K562 (cell line): Measurements from ENCODE around the gene CUX1. TPM values are rescaled to one million over a fixed set of nuclear protein-coding genes. Genes with fewer than 3 reads are reported as not detected.
"Not testable (repeated sequence)": the region's sequence is repeated elsewhere in the genome, so short reads cannot be mapped to it uniquely, and the experiment has no call there.

Source experiments
- ATAC-seq: fragments of 200-7000 bp; cut with Tn5 transposase; 3 replicates; pipeline ENCODE4 v1.9.1; 2020; ENCODE audit warnings: moderate library complexity
- BruUV-seq: library from RNA; stranded (reverse); fragments of 400-500 nt; replicated peaks from 2 replicates; lab custom pipeline; 2021; lab: Mats Ljungman, UMichigan
- CTCF ChIA-PET: fragments of 300-600 bp; formaldehyde crosslinking; extraction: SDS; loops from one replicate; lab custom pipeline; 2021; ENCODE audit warnings: low intra/inter-chr PET ratio; lab: Yijun Ruan, JAX
- POLR2A ChIA-PET: fragments of 300-600, 350-650 bp; sonication (Branson Sonifier 250); formaldehyde crosslinking; extraction: SDS; loops from one replicate; lab custom pipeline; 2021; ENCODE audit warnings: antibody characterized with exemption, inconsistent platforms; lab: Yijun Ruan, JAX
- DNase-seq, 4 experiments: peaks; one replicate each; pipeline versions ENCODE4 v3.0.0 to v3.0.0-alpha.2; 2011 to 2018; ENCODE audit warnings: low spot score in 3 of 4, mixed read lengths in 3 of 4; ENCODE audit errors: extremely low read depth in 1 of 4
- FAIRE-seq: peaks from 2 replicates; lab custom pipeline; 2011; peaks lifted over from hg19 to GRCh38; lab: Jason Lieb, UNC
- H2AFZ ChIP-seq: 2 replicates; pipeline ENCODE4 v1.6.0; 2011; ENCODE audit warnings: low read depth, low read length, control low read depth, inconsistent platforms
- H3K27ac ChIP-seq: fragments of 200-600 bp; 3 replicates; pipeline ENCODE4 v1.8.0; 2011; ENCODE audit warnings: low read depth, mild to moderate bottlenecking, control low read depth, inconsistent platforms, low read length, moderate library complexity, mixed read lengths; ENCODE audit errors: extremely low read depth
- H3K27me3 ChIP-seq, 2 experiments: fragments of 300-600 bp in 1 of 2; 2 replicates in 1 of 2; 3 replicates in 1 of 2; pipeline versions ENCODE4 v1.6.0 to v1.8.0; 2011; ENCODE audit warnings: inconsistent platforms in 2 of 2, low read length in 2 of 2, mild to moderate bottlenecking in 1 of 2, mixed read lengths in 1 of 2, moderate library complexity in 1 of 2; ENCODE audit not compliant: control insufficient read depth in 2 of 2, insufficient read depth in 2 of 2
- H3K36me3 ChIP-seq: fragments of 300-600 bp; 3 replicates; pipeline ENCODE4 v1.8.0; 2011; ENCODE audit warnings: mild to moderate bottlenecking, low read length, inconsistent platforms; ENCODE audit not compliant: control insufficient read depth, insufficient read depth
- H3K4me1 ChIP-seq, 2 experiments: fragments of 200-600 bp in 1 of 2; replicated peaks in 1 of 2; 2 replicates in 1 of 2; 3 replicates in 1 of 2; pipeline versions ENCODE4 v1.5.1 to v1.8.0; 2011; ENCODE audit warnings: inconsistent platforms in 2 of 2, low read length in 2 of 2, mild to moderate bottlenecking in 1 of 2, mixed read lengths in 1 of 2, moderate library complexity in 1 of 2; ENCODE audit not compliant: control insufficient read depth in 2 of 2, insufficient read depth in 2 of 2
- H3K4me2 ChIP-seq: 2 replicates; pipeline ENCODE4 v1.6.1; 2011; ENCODE audit warnings: low read length, control low read depth, inconsistent platforms, mixed read lengths; ENCODE audit not compliant: insufficient read depth
- H3K4me3 ChIP-seq: fragments of 200-600 bp; sonication (generic), shearing (Covaris generic); 2 replicates; pipeline ENCODE4 v1.5.1; 2016; ENCODE audit warnings: control low read depth, inconsistent platforms
- H3K79me2 ChIP-seq: fragments of 200-600 bp; 3 replicates; pipeline ENCODE4 v1.8.0; 2011; ENCODE audit warnings: low read length, inconsistent platforms; ENCODE audit not compliant: control insufficient read depth, insufficient read depth
- H3K9ac ChIP-seq, 2 experiments: 2 replicates each; pipeline versions ENCODE4 v1.6.0 to v1.6.1; 2011; ENCODE audit warnings: low read depth in 2 of 2, low read length in 2 of 2, control low read depth in 1 of 2, inconsistent platforms in 1 of 2, mild to moderate bottlenecking in 1 of 2, mixed read lengths in 1 of 2; ENCODE audit not compliant: insufficient read depth in 1 of 2
- H3K9me1 ChIP-seq: one replicate; pipeline ENCODE4 v1.6.0; 2011; ENCODE audit warnings: inconsistent platforms, mild to moderate bottlenecking, low read length, moderate library complexity; ENCODE audit not compliant: control insufficient read depth, insufficient read depth
- H3K9me3 ChIP-seq: replicated peaks from 2 replicates; pipeline ENCODE4 v1.5.1; 2011; ENCODE audit warnings: low read depth, low read length, inconsistent platforms; ENCODE audit not compliant: control insufficient read depth, insufficient read depth
- H4K20me1 ChIP-seq: replicated peaks from 2 replicates; pipeline ENCODE4 v1.6.1; 2011; ENCODE audit warnings: low read length, inconsistent platforms, mixed read lengths; ENCODE audit not compliant: control insufficient read depth, insufficient read depth
- NFIX ChIP-seq: fragments of 250-450 bp; sonication (Bioruptor Pico); IDR thresholded peaks from 2 replicates; pipeline ENCODE4 v1.4.0; 2020; ENCODE audit warnings: low read depth, mild to moderate bottlenecking, moderate library complexity
- SMARCE1 ChIP-seq: fragments of 450-650 bp; IDR thresholded peaks from 2 replicates; pipeline ENCODE4 v1.7.1; 2016; ENCODE audit warnings: mild to moderate bottlenecking
- TGIF2 ChIP-seq: sonication (generic); formaldehyde crosslinking; IDR thresholded peaks from 2 replicates; pipeline ENCODE4 v1.8.1; 2022; ENCODE audit warnings: mild to moderate bottlenecking, missing genetic modification reagents, moderate library complexity
- ZNF121 ChIP-seq: sonication (generic); formaldehyde crosslinking; conservative IDR thresholded peaks from 2 replicates; pipeline ENCODE4 v1.8.0; 2022; ENCODE audit warnings: missing genetic modification reagents
- ZNF668 ChIP-seq: fragments of 250-450 bp; sonication (Bioruptor Pico); IDR thresholded peaks from 2 replicates; pipeline ENCODE4 v1.8.0; 2022; ENCODE audit warnings: mild to moderate bottlenecking, inconsistent platforms
- WGBS: fragments of 100-300 bp; shearing (Covaris generic); methylation state at CpG from one replicate; pipeline ENCODE4 v1.1.6; 2016; ENCODE audit warnings: low coverage, mixed read lengths; ENCODE audit not compliant: insufficient coverage; ENCODE audit errors: missing lambda C conversion rate; 5-methylcytosine and 5-hydroxymethylcytosine counted together
- in situ Hi-C: fragments of 300-500 bp; cut with MboI; formaldehyde crosslinking; loops from 4 replicates; pipeline ENCODE4 v1.15.0; 2018; ENCODE audit warnings: inconsistent platforms, mixed read lengths
- intact Hi-C: fragments of 100-400 bp; cut with micrococcal nuclease; formaldehyde crosslinking; loops from 2 replicates; pipeline ENCODE4 v1.14.2; 2022
- polyA plus RNA-seq, 8 experiments: library from polyadenylated mRNA; depleted of rRNA in 4 of 8; stranded (reverse) in 5 of 8; unstranded in 3 of 8; fragments of >200 nt; fragmentation: Nextera tagmentation in 2 of 8; fragmentation: Illumina TruSeq in 1 of 8; extraction: Ambion mirVana in 2 of 8; extraction: Trizol in 1 of 8; gene quantifications; 2 replicates each; pipeline versions ENCODE4 v1.2.1 to v1.2.3, GENCODE V29; 2011 to 2014; ENCODE audit warnings: inconsistent platforms in 1 of 8, missing spikeins in 1 of 8
- total RNA-seq, 7 experiments: library from RNA; depleted of rRNA in 6 of 7; stranded (reverse); fragments of >200 nt in 6 of 7; fragmentation: Illumina TruSeq in 2 of 7; extraction: Trizol in 2 of 7; gene quantifications; 2 replicates each; pipeline versions ENCODE4 v1.2.1 to v1.2.3, GENCODE V29; 2011 to 2021; ENCODE audit warnings: low replicate concordance in 1 of 7
- TF ChIP-seq, protein P1 (sequence below): fragments of 250-450 bp; sonication (Bioruptor Pico); IDR thresholded peaks from 2 replicates; pipeline ENCODE4 v1.4.0; 2020; ENCODE audit warnings: mild to moderate bottlenecking, moderate library complexity, borderline replicate concordance

Gene CUX1
- total and polyA plus RNA-seq, 9 of the 15 experiments (the other 6 are each of a cell fraction or from before 2014, with no cell fraction given) = 3.6 to 55.3 (median 25.2) TPM

DNA sequence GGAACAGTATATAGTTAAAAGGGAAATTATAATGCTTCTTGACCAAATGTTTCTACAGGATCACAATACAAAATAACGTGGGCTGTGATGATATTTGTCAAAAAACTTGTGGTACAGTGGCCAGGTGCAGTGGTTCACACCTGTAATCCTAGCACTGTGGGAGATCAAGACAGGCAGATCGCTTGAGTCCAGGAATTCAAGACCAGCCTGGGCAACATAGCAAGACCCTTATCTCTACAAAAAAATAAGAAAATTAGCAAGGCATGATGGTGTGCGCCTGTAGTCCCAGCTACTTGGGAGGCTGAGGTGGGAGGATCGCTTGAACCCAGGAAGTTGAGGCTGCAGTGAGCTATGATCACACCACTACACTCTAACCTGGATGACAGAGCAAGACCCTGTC is 208.4 kb downstream of the CUX1 start:
- TF ChIP-seq ZNF121 (CRISPR knock-in tag) = 0 out of 2 replicates have a peak, but pooled peaks have one; percentile 12
- H3K4me1 ChIP-seq, ATAC-seq, H3K9me3 ChIP-seq, H3K4me3 ChIP-seq, CTCF ChIA-PET, POLR2A ChIA-PET, FAIRE-seq, in situ Hi-C loops, BruUV-seq, H2AFZ ChIP-seq, H3K4me2 ChIP-seq, intact Hi-C loops, H3K9me1 ChIP-seq, H3K79me2 ChIP-seq, H3K27me3 ChIP-seq, H3K27ac ChIP-seq, H3K9ac ChIP-seq, DNase-seq, H4K20me1 ChIP-seq: not testable (repeated sequence)
- peaks cover 26% of the 10 kb centered on the region; the same call in 2 of the 3 replicates for H3K36me3 ChIP-seq
- 64% methylated on average over 4 of the region's 4 CpGs for WGBS

DNA sequence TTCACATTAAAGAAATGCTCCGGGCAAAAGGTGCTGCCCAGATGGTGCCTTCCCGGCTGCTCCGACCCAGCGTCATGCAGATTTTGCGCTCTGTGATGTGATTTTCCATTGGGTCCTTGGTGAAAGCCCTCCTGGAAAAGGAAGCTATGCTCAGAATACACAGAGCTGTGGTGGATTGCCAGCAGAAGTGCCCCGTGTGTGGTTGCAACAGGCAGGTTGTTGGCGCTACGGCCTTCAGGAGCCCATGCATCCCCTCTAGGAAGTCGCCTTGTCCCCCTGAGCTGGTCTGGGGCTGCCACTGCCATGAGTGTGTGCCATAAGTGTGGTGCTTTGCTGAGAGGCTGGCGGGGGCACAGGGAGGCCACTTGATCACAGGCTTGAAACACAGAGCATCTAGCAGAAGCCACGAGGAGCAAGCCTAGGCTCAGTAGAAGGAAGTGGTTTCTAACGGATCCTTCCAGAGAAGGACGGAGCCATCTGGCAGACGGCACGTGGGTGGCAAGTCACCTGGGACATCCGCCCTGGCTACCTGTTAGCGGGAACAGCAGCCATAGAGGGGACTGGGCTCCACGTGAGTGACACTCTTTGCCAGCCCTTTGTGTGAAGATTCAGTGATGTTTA is 210.9 kb downstream of the CUX1 start:
- TF ChIP-seq NFIX (CRISPR knock-in tag) (no peak), ZNF668 (no peak), TGIF2 (CRISPR knock-in tag) (no peak), SMARCE1 (no peak)
- TF ChIP-seq, protein P1, sequence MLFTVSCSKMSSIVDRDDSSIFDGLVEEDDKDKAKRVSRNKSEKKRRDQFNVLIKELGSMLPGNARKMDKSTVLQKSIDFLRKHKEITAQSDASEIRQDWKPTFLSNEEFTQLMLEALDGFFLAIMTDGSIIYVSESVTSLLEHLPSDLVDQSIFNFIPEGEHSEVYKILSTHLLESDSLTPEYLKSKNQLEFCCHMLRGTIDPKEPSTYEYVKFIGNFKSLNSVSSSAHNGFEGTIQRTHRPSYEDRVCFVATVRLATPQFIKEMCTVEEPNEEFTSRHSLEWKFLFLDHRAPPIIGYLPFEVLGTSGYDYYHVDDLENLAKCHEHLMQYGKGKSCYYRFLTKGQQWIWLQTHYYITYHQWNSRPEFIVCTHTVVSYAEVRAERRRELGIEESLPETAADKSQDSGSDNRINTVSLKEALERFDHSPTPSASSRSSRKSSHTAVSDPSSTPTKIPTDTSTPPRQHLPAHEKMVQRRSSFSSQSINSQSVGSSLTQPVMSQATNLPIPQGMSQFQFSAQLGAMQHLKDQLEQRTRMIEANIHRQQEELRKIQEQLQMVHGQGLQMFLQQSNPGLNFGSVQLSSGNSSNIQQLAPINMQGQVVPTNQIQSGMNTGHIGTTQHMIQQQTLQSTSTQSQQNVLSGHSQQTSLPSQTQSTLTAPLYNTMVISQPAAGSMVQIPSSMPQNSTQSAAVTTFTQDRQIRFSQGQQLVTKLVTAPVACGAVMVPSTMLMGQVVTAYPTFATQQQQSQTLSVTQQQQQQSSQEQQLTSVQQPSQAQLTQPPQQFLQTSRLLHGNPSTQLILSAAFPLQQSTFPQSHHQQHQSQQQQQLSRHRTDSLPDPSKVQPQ (CRISPR knock-in tag) = no peak
- Histone ChIP-seq H3K36me3 (peaks cover 22% of the 10 kb centered on the region; the same call in 2 of the 3 replicates), H3K9me1 (no peaks in the 10 kb centered on the region), H3K9me3 (no peaks in the 10 kb centered on the region), H3K4me2 (no peak overlapping the region), H3K79me2 (no peaks in the 10 kb centered on the region; the same call in 2 of the 3 replicates), H3K4me1 (peaks cover 0 to 4% of the 10 kb centered on the region in 2 experiments; a peak in 1 of 5 replicates), H3K27ac (no peak overlapping the region), H2AFZ (no peak overlapping the region), H3K27me3 (no peaks in the 10 kb centered on the region), H4K20me1 (0 out of 2 replicates have a peak, but pooled peaks cover 6% of the 10 kb centered on the region), H3K9ac (0 out of 4 replicates have a peak overlapping the region, but pooled peaks of 1 of the 2 experiments have one; percentile 33), H3K4me3 (no peak overlapping the region)
- ChIA-PET CTCF (no interaction called here), POLR2A (interaction anchor here (0.6 to 1.3 kb wide), 3 partner anchors 9 to 661 kb away, joined by 3 read pairs; no protein-coding TSS in a partner anchor)
- BruUV-seq = no TSS peak
- DNase-seq (no peak), ATAC-seq (no peak), FAIRE-seq (no peak)
- WGBS = 92% methylated on average over 18 of the region's 18 CpGs
- intact Hi-C loops = no loop called here
- in situ Hi-C loops = no loop called here
